ENCODE data around the gene ASCC1.

DNA sequence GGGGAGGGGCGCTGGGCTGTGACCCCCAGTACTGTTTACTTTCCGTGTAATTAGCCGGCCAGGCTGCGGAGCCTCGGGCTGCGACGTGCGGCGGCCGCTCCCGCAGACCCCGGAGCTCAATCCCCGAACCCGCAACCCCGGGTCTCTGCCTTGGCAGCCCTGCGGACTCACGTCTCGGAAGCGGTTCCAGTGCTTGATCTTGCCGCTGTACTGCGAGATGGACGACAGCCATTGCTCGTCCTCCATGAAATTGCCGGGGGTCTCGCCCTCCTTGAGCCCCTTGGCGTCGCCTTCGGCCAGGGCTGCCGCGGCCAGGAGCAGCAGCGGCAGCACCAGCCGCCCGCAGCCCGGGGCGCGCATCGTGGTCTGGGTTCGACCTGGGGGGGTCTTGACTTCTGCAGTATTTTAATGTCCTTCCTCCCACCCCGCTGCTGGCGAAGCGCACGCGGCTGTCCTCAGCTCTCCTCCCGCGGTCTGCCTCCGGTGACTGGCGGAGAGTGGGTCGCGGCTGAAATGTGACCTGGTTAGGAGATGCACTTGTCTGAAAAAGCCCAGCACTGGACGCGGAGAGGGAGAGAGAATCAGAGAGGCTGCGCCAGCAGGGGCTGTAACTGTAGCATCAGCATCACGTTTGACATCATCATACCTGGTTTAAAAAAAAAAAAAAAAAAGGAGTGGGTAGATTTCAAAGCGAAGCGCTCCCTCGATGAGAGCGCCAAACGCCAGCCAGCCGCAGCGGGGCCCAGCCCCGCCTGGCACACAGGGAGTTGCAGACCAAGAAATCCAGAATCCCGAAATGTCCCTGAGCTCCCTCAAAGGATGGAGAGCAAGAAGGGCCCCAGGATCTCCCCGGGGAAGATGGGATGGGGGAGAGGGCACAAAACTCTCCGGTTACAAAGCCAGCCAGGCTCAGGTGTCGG lies 127.8 kb downstream of the ASCC1 start, which contains the start of gene SPOCK2:
- TF ChIP-seq, protein P1, sequence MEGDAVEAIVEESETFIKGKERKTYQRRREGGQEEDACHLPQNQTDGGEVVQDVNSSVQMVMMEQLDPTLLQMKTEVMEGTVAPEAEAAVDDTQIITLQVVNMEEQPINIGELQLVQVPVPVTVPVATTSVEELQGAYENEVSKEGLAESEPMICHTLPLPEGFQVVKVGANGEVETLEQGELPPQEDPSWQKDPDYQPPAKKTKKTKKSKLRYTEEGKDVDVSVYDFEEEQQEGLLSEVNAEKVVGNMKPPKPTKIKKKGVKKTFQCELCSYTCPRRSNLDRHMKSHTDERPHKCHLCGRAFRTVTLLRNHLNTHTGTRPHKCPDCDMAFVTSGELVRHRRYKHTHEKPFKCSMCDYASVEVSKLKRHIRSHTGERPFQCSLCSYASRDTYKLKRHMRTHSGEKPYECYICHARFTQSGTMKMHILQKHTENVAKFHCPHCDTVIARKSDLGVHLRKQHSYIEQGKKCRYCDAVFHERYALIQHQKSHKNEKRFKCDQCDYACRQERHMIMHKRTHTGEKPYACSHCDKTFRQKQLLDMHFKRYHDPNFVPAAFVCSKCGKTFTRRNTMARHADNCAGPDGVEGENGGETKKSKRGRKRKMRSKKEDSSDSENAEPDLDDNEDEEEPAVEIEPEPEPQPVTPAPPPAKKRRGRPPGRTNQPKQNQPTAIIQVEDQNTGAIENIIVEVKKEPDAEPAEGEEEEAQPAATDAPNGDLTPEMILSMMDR (IDR thresholded peaks at IDR 0.05; ENCODE audit: insufficient read depth, low read length, poor library complexity, severe bottlenecking) = no peak
- no peak for TF ChIP-seq EZH2phosphoT487 (conservative IDR thresholded peaks at IDR 0.05; ENCODE audit: low read length)

Measured in SU-DHL-6 (cell line).